ENCODE measurements around the gene DDX1. TPM values are rescaled to one million over a fixed set of nuclear protein-coding genes. Genes with fewer than 3 reads are reported as not detected.

The DDX1 gene
- total and polyA plus RNA-seq, 2 of the 4 experiments (the other 2 are of a cell fraction): 73.6 to 74.9 TPM

- intact Hi-C loops (cut with micrococcal nuclease): no loop called here
- no peak overlapping the region for H4K5ac ChIP-seq (ENCODE audit: low read depth, low read length)
- H2BK20ac ChIP-seq (ENCODE audit: low read depth, low read length): no peak overlapping the region
- no peak overlapping the region for H3K23ac ChIP-seq (ENCODE audit: low read depth, low read length)
- no peak overlapping the region for H3K27ac ChIP-seq (ENCODE audit: insufficient read depth, low read length)
- DNase-seq (no peak), ATAC-seq (ENCODE audit: low read depth) (no peak)
- in situ Hi-C loops (cut with MboI; ENCODE audit: low sequenced_read_pairs): no loop called here
- no TSS peak for BruUV-seq (replicated peaks)
- no peak overlapping the region for H2BK15ac ChIP-seq (ENCODE audit: low read depth, low read length)
- no peaks in the 10 kb centered on the region for H4K20me1 ChIP-seq (ENCODE audit: insufficient read depth, low read length)
- no peaks in the 10 kb centered on the region; the same call in 1 of the 2 replicates for H3K9me3 ChIP-seq (ENCODE audit: control insufficient read depth, insufficient read depth, low read length)
- no peaks in the 10 kb centered on the region for H3K79me1 ChIP-seq (ENCODE audit: low read depth in 1 of 2, low read length in 2 of 2)
- dilution Hi-C loops (cut with HindIII; ENCODE audit: low sequenced_read_pairs, unreplicated experiment): no loop called here
- TF ChIP-seq RCOR1 (IDR thresholded peaks at IDR 0.05; ENCODE audit: insufficient replicate concordance, low read length) (no peak), MAFK (IDR thresholded peaks at IDR 0.05; ENCODE audit: low read depth, low read length) (no peak), NFE2L2 (IDR thresholded peaks at IDR 0.05; ENCODE audit: low read depth, low read length) (no peak), RFX5 (IDR thresholded peaks at IDR 0.05; ENCODE audit: low read depth, low read length) (no peak), BHLHE40 (IDR thresholded peaks at IDR 0.05; ENCODE audit: low read depth, low read length) (no peak), CHD1 (IDR thresholded peaks at IDR 0.05; ENCODE audit: low read depth, low read length) (no peak), FOS (IDR thresholded peaks at IDR 0.05; ENCODE audit: low read depth, low read length) (no peak), MAZ (IDR thresholded peaks at IDR 0.05; ENCODE audit: borderline replicate concordance, low read depth, low read length) (no peak), POLR2A (IDR thresholded peaks at IDR 0.05; ENCODE audit: low read depth, low read length) (no peak), ELK1 (IDR thresholded peaks at IDR 0.05; ENCODE audit: borderline replicate concordance, low read depth, low read length) (no peak), SMC3 (IDR thresholded peaks at IDR 0.05; ENCODE audit: low read depth, low read length) (no peak), CTCF (conservative IDR thresholded peaks at IDR 0.05; ENCODE audit: low read depth, low read length) (no peak), USF2 (IDR thresholded peaks at IDR 0.05; ENCODE audit: low read depth, low read length) (no peak), MXI1 (IDR thresholded peaks at IDR 0.05; ENCODE audit: borderline replicate concordance, low read depth, low read length) (no peak), CEBPB (IDR thresholded peaks at IDR 0.05; ENCODE audit: low read depth, low read length) (no peak)
- no peaks in the 10 kb centered on the region for H3K36me3 ChIP-seq (ENCODE audit: control insufficient read depth, insufficient read depth, low read length)
- ChIA-PET POLR2A (ENCODE audit: unreplicated experiment) (no interaction called here), CTCF (no interaction called here)
- no peak overlapping the region for H2BK5ac ChIP-seq (ENCODE audit: low read depth, low read length, poor library complexity, severe bottlenecking)
- H3K27me3 ChIP-seq (ENCODE audit: control insufficient read depth, insufficient read depth, low read length): no peaks in the 10 kb centered on the region
- no peak overlapping the region for H4K91ac ChIP-seq (ENCODE audit: insufficient read depth, low read depth, low read length)
- no peak overlapping the region for H4K8ac ChIP-seq (ENCODE audit: low read depth in 2 of 2, low read length in 2 of 2)
- no peaks in the 10 kb centered on the region for H3K4me1 ChIP-seq (ENCODE audit: control insufficient read depth, insufficient read depth, low read length)
- H3K9ac ChIP-seq (ENCODE audit: low read depth, low read length): no peak overlapping the region
- H2BK120ac ChIP-seq (ENCODE audit: low read depth, low read length): no peak overlapping the region
- H2AK5ac ChIP-seq (ENCODE audit: low read depth, low read length): no peak overlapping the region
- no peak overlapping the region for H2AK9ac ChIP-seq (replicated peaks; ENCODE audit: low read depth, low read length, poor library complexity)
- H3K4me2 ChIP-seq (ENCODE audit: low read depth, low read length): no peak overlapping the region
- H3K9me1 ChIP-seq (ENCODE audit: insufficient read depth, low read length): no peaks in the 10 kb centered on the region
- H3K18ac ChIP-seq (ENCODE audit: low read depth, low read length): no peak overlapping the region
- no peak overlapping the region for H3K14ac ChIP-seq (replicated peaks; ENCODE audit: low read depth, low read length)
- H2AFZ ChIP-seq (replicated peaks; ENCODE audit: low read length, poor library complexity): no peak overlapping the region
- WGBS, 2 experiments (ENCODE audit: extremely low coverage in 2 of 2, insufficient read length in 1 of 2): 92% methylated on average over 4 of the region's 9 CpGs; no CpG with 5 or more reads in 1 of the 2 experiments
- H3K56ac ChIP-seq (ENCODE audit: extremely low read depth, insufficient read depth, low read length): no peak overlapping the region
- no peak overlapping the region for H3K4me3 ChIP-seq (ENCODE audit: insufficient read depth, low read depth, low read length)
- H3K4ac ChIP-seq (ENCODE audit: low read depth, low read length): no peak overlapping the region
These were observed 70.9 kb downstream of the DDX1 start for GRCh38 chr2:15662579-15662978.

All from IMR-90 (cell line).